Measurements from ENCODE around the gene FZD7. TPM values are rescaled to one million over a fixed set of nuclear protein-coding genes. Genes with fewer than 3 reads are reported as not detected.

FZD7 gene
- total and polyA plus RNA-seq, 10 of the 15 experiments (the other 5 are each of a cell fraction or from before 2014, with no cell fraction given), result 0.24 to 2.4 (median 0.75) TPM

GRCh38 chr2:202007015-202007982, 26.4 kb upstream of the FZD7 start:
- RAD21 ChIA-PET (ENCODE audit: unreplicated experiment), result interaction anchor here (1.4 kb wide), 1 partner anchor 147 kb away, joined by 4 read pairs; no protein-coding TSS in a partner anchor
- 68% methylated on average over 7 of the region's 7 CpGs for WGBS (ENCODE audit: insufficient coverage, insufficient replicate concordance, low lambda C conversion rate, missing lambda C conversion rate)
- Histone ChIP-seq H3K27me3 (replicated peaks in 1 of 2; ENCODE audit: control insufficient read depth in 2 of 2, insufficient read depth in 2 of 2, low read length in 1 of 2) (no peaks in the 10 kb centered on the region), H2AFZ (ENCODE audit: control insufficient read depth, low read depth, low read length) (no peak overlapping the region), H3K27ac (ENCODE audit: control insufficient read depth, insufficient read depth) (no peak overlapping the region), H3K36me3 (ENCODE audit: control insufficient read depth in 2 of 2, insufficient read depth in 2 of 2, low read length in 1 of 2) (no peaks in the 10 kb centered on the region), H3K9me3 (replicated peaks; ENCODE audit: control insufficient read depth, insufficient read depth, low read length) (no peaks in the 10 kb centered on the region), H3K9ac (ENCODE audit: control insufficient read depth, insufficient read depth, low read length) (no peak overlapping the region), H4K20me1 (ENCODE audit: control insufficient read depth, insufficient read depth) (no peaks in the 10 kb centered on the region), H3K4me2 (ENCODE audit: control insufficient read depth, insufficient read depth) (no peak overlapping the region), H3K79me2 (ENCODE audit: control insufficient read depth, insufficient read depth, low read length) (no peaks in the 10 kb centered on the region), H3K4me3 (no peak overlapping the region), H3K4me1 (ENCODE audit: control insufficient read depth, insufficient read depth, low read length) (peaks cover 23% of the 10 kb centered on the region)
- BruUV-seq (replicated peaks), result no TSS peak
- in situ Hi-C loops (cut with MboI), result no loop called here
- CTCF ChIA-PET, result interaction anchor here (0.9 to 2.0 kb wide), 2 partner anchors 34 to 147 kb away, joined by 3 to 13 read pairs; no protein-coding TSS in a partner anchor
- FAIRE-seq (no peak), DNase-seq (ENCODE audit: low read depth, low spot score) (no peak), ATAC-seq (no peak)
- SMC1A ChIA-PET (ENCODE audit: uncharacterized antibody, unreplicated experiment), result interaction anchor here (0.7 to 2.4 kb wide), 2 partner anchors 10 kb away, joined by 3 to 7 read pairs; no protein-coding TSS in a partner anchor
- POLR2A ChIA-PET, result interaction anchor here (0.6 kb wide), 1 partner anchor 161 kb away, joined by 3 read pairs; no protein-coding TSS in a partner anchor
- intact Hi-C loops (cut with micrococcal nuclease; ENCODE audit: unreplicated experiment), result no loop called here
- TF ChIP-seq MTA2 (IDR thresholded peaks at IDR 0.05; ENCODE audit: low read depth) (no peak), PML (IDR thresholded peaks at IDR 0.05; ENCODE audit: low read length) (no peak), RAD21 (IDR thresholded peaks at IDR 0.05; ENCODE audit: insufficient read depth, low read depth, low read length) (0 out of 2 replicates have a peak, but pooled peaks have one; percentile 8), EP300 (IDR thresholded peaks at IDR 0.05; ENCODE audit: borderline replicate concordance in 1 of 2, control insufficient read depth in 1 of 2, low read depth in 2 of 2, low read length in 2 of 2) (no peak), SMC3 (IDR thresholded peaks at IDR 0.05; ENCODE audit: borderline replicate concordance, low read length) (no peak), WRNIP1 (IDR thresholded peaks at IDR 0.05; ENCODE audit: borderline replicate concordance, low read depth, low read length) (no peak), SMARCA5 (IDR thresholded peaks at IDR 0.05) (no peak), CEBPB (IDR thresholded peaks at IDR 0.05; ENCODE audit: borderline replicate concordance in 1 of 2, low read depth in 2 of 2, low read length in 2 of 2) (no peak)

Data from GM12878 (cell line).